Fibroblast of lung (primary cell): ENCODE results near the gene DUSP28.

ENCODE experiments used
- CTCF ChIP-seq, 2 donors: IDR thresholded peaks in 1 of 2; conservative IDR thresholded peaks in 1 of 2; 1 replicate in 1 of 2; 2 replicates in 1 of 2; pipeline ENCODE4 v1.5.1; 2011 to 2012; ENCODE audit warnings: low read length in 2 of 2, control low read depth in 1 of 2, inconsistent platforms in 1 of 2, low read depth in 1 of 2, mild to moderate bottlenecking in 1 of 2
- EZH2 ChIP-seq: IDR thresholded peaks from 2 replicates; pipeline ENCODE4 v1.5.1; 2012; ENCODE audit warnings: low read length, control low read depth, mild to moderate bottlenecking; ENCODE audit errors: missing control alignments

- no peak for TF ChIP-seq CTCF (conservative IDR thresholded peaks at IDR 0.05 in 1 of 2, IDR thresholded peaks at IDR 0.05 in 1 of 2; ENCODE audit: low read depth in 1 of 2, low read length in 2 of 2)
- no peak for TF ChIP-seq EZH2
Measured at GRCh38 chr2:240565333-240566202, 5.4 kb downstream of the DUSP28 start.
